ENCODE measurements around the gene GATM. TPM values are rescaled to one million over a fixed set of nuclear protein-coding genes. Genes with fewer than 3 reads are reported as not detected.

GATM gene
- total and polyA plus RNA-seq, 10 of the 15 experiments (the other 5 are each of a cell fraction or from before 2014, with no cell fraction given), result 11.7 to 83.1 (median 38.2) TPM

DNA sequence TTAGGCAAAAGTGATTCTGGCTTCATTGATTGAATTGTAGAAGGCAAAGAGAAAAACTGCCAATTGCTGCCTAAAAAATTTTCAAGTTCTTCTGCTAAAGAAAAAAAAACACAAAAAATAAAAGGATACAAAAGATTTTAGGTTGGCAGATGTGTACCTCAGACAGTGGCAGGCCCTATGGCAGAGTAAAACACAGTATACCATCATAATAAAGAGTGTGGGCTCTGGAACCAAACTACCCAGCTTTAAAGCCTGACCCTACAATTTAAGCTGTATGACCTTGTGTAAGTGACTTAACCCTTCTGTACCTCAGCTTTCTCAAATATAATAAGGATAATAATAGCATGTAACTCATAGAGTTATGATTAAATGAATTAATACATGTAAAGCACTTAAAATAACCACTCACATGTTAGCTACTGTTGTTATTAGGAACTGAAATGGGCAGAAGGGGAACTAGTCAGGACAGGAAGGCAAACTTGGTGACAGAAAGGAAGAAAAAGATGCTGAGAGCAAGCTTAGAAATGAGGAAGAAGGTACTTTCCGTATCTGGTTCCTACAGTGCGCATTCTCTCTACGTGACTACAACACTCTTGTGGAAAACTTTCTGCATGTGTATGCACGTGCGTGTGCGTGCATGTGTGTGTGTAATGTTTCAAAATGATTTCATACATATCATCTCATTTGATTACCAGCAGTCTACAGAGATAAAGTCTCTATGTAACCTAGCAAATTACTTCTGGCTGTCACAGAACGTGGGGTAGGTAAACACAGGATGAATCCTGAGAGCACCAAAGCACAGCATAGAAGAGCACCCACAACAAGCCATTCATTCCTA, 13.6 kb upstream of the GATM start:
- 2% methylated on average over 7 of the region's 7 CpGs for WGBS (ENCODE audit: insufficient coverage, insufficient replicate concordance, low lambda C conversion rate, missing lambda C conversion rate)
- H3K4me1 ChIP-seq (ENCODE audit: control insufficient read depth, insufficient read depth, low read length), result peaks cover 21% of the 10 kb centered on the region
- ChIA-PET SMC1A (ENCODE audit: uncharacterized antibody, unreplicated experiment) (interaction anchor here (0.5 to 5.6 kb wide), 20 partner anchors 10 to 654 kb away, joined by 3 to 46 read pairs (median 4); partner anchors contain the start of genes GATM and SHF), POLR2A (interaction anchor here (0.5 to 3.1 kb wide), 14 partner anchors 9 to 203 kb away, joined by 3 to 19 read pairs (median 6); partner anchors contain the start of gene GATM), RAD21 (ENCODE audit: unreplicated experiment) (interaction anchor here (0.6 to 4.4 kb wide), 18 partner anchors 8 to 229 kb away, joined by 3 to 27 read pairs (median 4); a partner anchor contains a TSS), CTCF (interaction anchor here (0.7 to 5.7 kb wide), 19 partner anchors 9 to 274 kb away, joined by 3 to 81 read pairs (median 4); a partner anchor contains a TSS)
- ATAC-seq (peak; percentile 96), DNase-seq (ENCODE audit: low read depth, low spot score) (peak; percentile 90), FAIRE-seq (peak; percentile 99)
- no peaks in the 10 kb centered on the region for H3K27me3 ChIP-seq (replicated peaks in 1 of 2; ENCODE audit: control insufficient read depth in 2 of 2, insufficient read depth in 2 of 2, low read length in 1 of 2)
- peak overlapping the region; percentile 86 for H2AFZ ChIP-seq (ENCODE audit: control insufficient read depth, low read depth, low read length)
- BruUV-seq (replicated peaks), result no TSS peak
- H3K4me2 ChIP-seq (ENCODE audit: control insufficient read depth, insufficient read depth), result peak overlapping the region; percentile 91
- H4K20me1 ChIP-seq (ENCODE audit: control insufficient read depth, insufficient read depth), result no peaks in the 10 kb centered on the region
- no peaks in the 10 kb centered on the region for H3K79me2 ChIP-seq (ENCODE audit: control insufficient read depth, insufficient read depth, low read length)
- intact Hi-C loops (cut with micrococcal nuclease; ENCODE audit: unreplicated experiment) (loop anchor here (2.0 kb wide), 1 partner anchor 21 kb away; no protein-coding TSS in a partner anchor), in situ Hi-C loops (cut with MboI) (loop anchor here (5.0 kb wide), 2 partner anchors 85 to 190 kb away; no protein-coding TSS in a partner anchor)
- H3K9ac ChIP-seq (ENCODE audit: control insufficient read depth, insufficient read depth, low read length), result peak overlapping the region; percentile 28; the same call in 1 of the 2 replicates
- H3K36me3 ChIP-seq (ENCODE audit: control insufficient read depth in 2 of 2, insufficient read depth in 2 of 2, low read length in 1 of 2), result no peaks in the 10 kb centered on the region
- H3K27ac ChIP-seq (ENCODE audit: control insufficient read depth, insufficient read depth), result peak overlapping the region; percentile 72
- no peaks in the 10 kb centered on the region for H3K9me3 ChIP-seq (replicated peaks; ENCODE audit: control insufficient read depth, insufficient read depth, low read length)
- 0 out of 2 replicates have a peak overlapping the region, but pooled peaks have one; percentile 11 for H3K4me3 ChIP-seq
- TF ChIP-seq DPF2 (IDR thresholded peaks at IDR 0.05) (0 out of 2 replicates have a peak, but pooled peaks have one; percentile 67), PAX5 (IDR thresholded peaks at IDR 0.05; ENCODE audit: borderline replicate concordance, low read depth, low read length) (peak; percentile 47; the same call in 1 of the 2 replicates), RAD21 (IDR thresholded peaks at IDR 0.05; ENCODE audit: insufficient read depth, low read depth, low read length) (no peak), BACH1 (IDR thresholded peaks at IDR 0.05; ENCODE audit: borderline replicate concordance) (peak; percentile 84; the same call in 1 of the 2 replicates), TBL1XR1 (IDR thresholded peaks at IDR 0.05; ENCODE audit: low read depth, low read length) (peak; percentile 61; the same call in 1 of the 2 replicates), JUNB (IDR thresholded peaks at IDR 0.05) (peak; percentile 56), PAX8 (IDR thresholded peaks at IDR 0.05) (no peak), IRF4 (IDR thresholded peaks at IDR 0.05; ENCODE audit: low read depth, low read length) (peak; percentile 68; the same call in 1 of the 2 replicates), FOXM1 (IDR thresholded peaks at IDR 0.05; ENCODE audit: low read depth, low read length) (peak; percentile 10; the same call in 1 of the 2 replicates), BRCA1 (IDR thresholded peaks at IDR 0.05; ENCODE audit: low read depth, low read length) (no peak), MXI1 (IDR thresholded peaks at IDR 0.05; ENCODE audit: low read depth, low read length) (peak; percentile 69), ZNF24 (IDR thresholded peaks at IDR 0.05) (peak; percentile 56; the same call in 1 of the 2 replicates), MTA3 (IDR thresholded peaks at IDR 0.05; ENCODE audit: borderline replicate concordance, low read length) (0 out of 2 replicates have a peak, but pooled peaks have one; percentile 72), ZNF622 (IDR thresholded peaks at IDR 0.05) (no peak), BHLHE40 (IDR thresholded peaks at IDR 0.05; ENCODE audit: borderline replicate concordance in 1 of 2, low read depth in 2 of 2, low read length in 1 of 2) (peak; percentile 99 to 100), JUND (IDR thresholded peaks at IDR 0.05; ENCODE audit: low read depth, low read length) (no peak), ETV6 (conservative IDR thresholded peaks at IDR 0.05 in 1 of 2, IDR thresholded peaks at IDR 0.05 in 1 of 2; ENCODE audit: borderline replicate concordance in 1 of 2, low read depth in 1 of 2) (peak in 1 of 2 experiments; percentile 90; a peak in 2 of 4 replicates), SP1 (IDR thresholded peaks at IDR 0.05; ENCODE audit: low read depth, low read length) (peak; percentile 21), RUNX3 (IDR thresholded peaks at IDR 0.05; ENCODE audit: low read length) (peak; percentile 52)
- TF ChIP-seq, protein P1, sequence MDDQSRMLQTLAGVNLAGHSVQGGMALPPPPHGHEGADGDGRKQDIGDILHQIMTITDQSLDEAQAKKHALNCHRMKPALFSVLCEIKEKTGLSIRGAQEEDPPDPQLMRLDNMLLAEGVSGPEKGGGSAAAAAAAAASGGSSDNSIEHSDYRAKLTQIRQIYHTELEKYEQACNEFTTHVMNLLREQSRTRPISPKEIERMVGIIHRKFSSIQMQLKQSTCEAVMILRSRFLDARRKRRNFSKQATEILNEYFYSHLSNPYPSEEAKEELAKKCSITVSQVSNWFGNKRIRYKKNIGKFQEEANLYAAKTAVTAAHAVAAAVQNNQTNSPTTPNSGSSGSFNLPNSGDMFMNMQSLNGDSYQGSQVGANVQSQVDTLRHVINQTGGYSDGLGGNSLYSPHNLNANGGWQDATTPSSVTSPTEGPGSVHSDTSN (IDR thresholded peaks at IDR 0.05; ENCODE audit: insufficient replicate concordance, low read depth, low read length), result no peak

All from GM12878 (cell line).